Skeletal muscle cell (primary cell): Measurements from ENCODE around the gene ZNF384.

Experiments used
- DNase-seq: peaks from one replicate; pipeline ENCODE4 v3.0.0-alpha.2; 2010; ENCODE audit warnings: low read depth
- H3K4me3 ChIP-seq: 2 replicates; pipeline ENCODE4 v1.5.1; 2011; ENCODE audit warnings: low read depth, mild to moderate bottlenecking, control low read depth, low read length, moderate library complexity

ZNF384 gene

DNA sequence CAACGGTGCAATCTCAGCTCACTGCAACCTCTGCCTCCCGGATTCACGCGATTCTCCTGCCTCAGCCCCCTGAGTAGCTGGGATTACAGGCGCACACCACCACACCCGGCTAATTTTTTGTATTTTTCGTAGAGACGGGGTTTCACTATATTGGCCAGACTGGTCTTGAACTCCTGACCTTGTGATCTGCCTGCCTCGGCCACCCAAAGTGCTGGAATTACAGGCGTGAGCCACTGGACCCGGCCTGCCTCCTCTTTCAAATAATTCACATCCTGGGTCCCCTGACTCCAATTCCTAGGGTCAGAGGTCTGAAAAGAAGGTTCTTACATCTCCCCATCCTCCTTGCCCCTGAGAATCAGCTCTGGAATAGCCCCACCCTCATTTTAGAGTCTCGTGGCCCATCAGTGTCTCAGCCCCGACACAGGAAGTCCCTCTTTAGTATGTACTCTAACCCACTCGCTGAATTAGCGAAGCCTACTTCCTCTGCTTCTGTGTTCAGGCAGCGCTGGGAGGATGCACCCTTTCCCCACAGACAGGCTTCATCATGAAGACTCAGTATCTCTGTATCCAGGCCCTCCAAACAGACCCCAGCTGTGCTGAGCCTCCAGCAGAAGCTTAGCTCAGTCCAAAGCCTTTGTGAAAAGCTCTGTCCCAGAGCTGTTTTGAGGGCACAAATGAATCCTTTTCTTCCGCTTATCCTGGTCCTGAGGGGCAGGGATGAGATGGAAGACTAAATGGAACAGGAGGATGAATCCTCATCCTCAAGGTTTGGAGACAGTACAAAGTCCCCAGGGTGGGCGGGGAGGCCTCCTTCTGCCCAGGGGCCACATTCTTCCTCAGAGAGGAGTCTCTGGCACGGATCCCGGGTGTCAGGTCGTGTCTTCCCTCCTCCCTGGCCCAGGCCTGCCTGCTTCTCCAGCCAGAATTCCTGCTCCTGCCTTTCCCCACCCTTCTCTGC is 56.9 kb downstream of the ZNF384 start:
- DNase-seq = no peak
- H3K4me3 ChIP-seq = no peak overlapping the region

DNA sequence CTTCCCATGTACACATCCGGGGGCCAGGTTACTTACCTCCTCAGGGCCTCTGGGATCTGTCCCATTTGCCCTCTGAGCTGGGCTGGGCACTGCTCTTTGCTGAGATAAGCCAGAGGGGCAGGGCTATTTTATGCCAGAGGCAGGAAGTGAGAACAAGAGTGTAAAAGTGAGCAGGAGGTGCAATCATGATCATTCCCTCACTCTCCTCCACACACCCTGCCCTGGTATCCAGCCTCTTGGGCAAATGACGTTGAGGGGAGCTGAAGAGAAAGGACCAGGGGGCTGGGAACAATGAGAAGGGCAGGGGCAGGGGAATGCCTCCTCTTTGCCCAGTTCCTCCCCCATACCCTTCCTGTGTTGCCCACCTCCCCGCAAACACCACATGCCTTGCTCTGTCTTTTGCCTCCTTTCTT is 57.6 kb downstream of the ZNF384 start:
- no peak overlapping the region for H3K4me3 ChIP-seq
- DNase-seq = no peak

DNA sequence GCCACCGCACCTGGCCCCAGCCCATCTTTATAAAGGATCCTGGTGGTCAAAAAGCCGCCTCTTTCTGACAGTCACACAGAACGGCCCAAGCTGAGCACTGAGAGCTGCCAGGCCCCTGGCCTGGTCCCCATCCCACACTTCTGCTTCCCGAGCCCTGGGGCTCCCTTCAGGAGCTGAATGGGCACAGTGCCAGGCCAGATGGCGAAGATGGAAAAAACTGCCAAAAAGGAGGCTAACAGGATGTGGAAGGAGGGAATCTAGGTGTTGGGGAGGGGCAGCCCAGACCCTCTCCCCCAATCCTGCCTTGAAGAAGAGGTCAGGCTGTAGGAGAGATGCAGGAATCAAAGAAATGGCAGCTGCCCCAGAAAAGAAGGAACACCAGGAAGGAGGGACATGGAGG is 58.4 kb downstream of the ZNF384 start:
- no peak overlapping the region for H3K4me3 ChIP-seq
- DNase-seq = no peak

DNA sequence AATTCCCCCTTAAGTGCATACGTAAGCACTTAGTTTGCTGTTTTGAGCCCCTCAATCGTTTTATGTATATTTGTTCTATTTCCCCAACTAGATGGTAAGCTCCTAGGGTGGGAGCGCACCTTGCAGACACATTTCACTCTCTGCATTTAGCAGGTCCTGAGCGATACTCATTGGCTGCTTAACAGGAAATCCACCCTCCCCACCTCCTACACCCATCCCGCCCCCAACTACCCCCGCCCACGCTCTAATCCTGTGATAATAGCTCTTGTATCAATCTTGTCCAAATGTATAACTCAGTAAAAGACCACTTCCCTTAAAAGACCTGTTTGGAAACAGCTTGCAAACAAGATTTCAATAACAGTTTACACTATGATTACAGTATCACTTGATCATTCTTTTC is 61.6 kb downstream of the ZNF384 start:
- H3K4me3 ChIP-seq = no peak overlapping the region
- no peak for DNase-seq

DNA sequence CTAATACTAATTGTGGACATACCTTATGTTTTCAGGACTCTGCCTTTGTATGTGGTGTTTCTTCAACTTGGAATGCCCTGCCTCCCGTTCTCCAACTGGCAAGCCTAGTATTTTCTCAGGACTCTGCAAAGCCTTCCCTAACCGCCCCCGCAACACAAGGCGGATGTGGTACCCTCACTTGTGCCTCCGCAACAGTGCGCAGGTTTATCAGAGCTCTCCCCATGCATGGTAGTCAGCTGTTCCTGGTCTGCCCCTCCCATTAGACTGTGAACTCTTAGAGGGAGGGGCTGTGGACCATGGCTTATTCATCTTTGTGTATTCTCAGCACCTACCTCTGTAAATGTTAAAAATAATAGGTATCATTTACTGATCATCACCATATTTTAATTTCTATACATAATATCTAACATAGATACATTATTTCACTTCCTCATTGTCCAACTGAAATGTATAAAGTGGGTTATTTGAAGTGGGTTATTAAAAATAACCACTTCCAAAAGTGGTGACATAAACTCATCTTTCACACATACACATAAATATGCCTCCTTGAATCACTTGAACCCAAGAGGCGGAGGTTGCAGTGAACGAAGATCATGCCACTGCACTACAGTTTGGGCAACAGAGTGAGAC is 62.4 kb downstream of the ZNF384 start:
- H3K4me3 ChIP-seq = no peak overlapping the region
- DNase-seq = no peak

DNA sequence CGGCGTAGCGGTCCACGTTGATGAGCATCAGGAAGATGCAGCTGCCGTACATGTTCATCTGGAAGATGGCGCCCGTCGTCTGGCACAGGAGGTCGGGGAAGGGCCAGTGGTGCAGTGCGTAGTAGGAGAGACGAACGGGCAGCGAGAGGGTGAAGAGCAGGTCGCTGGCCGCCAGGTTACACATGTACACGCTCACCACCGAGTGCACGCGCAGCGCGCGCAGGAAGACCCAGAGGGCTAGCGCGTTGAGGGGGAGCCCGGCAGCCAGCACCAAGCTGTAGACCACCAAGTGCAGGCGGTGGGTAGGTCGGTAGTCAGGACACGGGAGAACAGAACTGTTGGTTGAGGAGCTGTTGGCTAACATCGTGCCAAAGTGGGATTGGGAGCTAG is 68.3 kb downstream of the ZNF384 start:
- H3K4me3 ChIP-seq = no peak overlapping the region
- DNase-seq = no peak

DNA sequence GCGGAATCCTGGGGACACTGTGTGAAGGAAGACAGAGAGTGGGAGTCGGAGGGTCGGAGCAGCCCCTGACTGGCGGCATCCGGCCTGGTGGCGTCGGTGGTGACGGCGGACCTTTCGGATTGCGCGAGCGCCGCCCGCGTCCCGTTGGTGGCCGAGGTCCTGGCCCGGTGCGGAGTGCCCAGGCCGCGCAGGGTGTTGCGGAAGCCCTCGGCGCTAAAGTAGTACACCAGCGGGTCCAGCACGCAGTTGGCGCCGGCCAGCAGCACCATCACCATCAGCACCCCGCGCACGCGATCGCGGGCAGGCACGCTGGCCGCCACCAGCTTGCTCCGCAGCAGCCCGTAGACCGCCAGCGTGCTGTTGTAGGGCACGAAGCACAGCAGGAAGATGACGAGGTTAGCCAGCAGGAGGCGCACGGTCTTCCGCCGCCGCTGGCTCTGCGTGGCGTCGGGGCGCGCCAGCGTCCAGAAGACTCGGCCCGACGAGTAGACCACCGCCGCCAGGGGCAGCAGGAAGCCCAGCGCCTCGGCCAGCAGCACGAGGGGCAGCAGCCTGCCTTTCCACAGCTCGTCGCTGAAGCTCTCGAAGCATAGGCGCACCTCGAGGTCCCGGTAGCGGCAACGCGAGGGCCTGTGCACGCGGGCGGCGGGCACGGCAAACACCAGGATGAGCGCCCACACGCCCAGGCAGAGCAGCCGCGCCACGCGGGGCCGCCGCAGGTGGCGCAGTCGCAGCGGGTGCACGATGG is 68.9 kb downstream of the ZNF384 start:
- DNase-seq = no peak
- H3K4me3 ChIP-seq = peak overlapping the region; percentile 13

DNA sequence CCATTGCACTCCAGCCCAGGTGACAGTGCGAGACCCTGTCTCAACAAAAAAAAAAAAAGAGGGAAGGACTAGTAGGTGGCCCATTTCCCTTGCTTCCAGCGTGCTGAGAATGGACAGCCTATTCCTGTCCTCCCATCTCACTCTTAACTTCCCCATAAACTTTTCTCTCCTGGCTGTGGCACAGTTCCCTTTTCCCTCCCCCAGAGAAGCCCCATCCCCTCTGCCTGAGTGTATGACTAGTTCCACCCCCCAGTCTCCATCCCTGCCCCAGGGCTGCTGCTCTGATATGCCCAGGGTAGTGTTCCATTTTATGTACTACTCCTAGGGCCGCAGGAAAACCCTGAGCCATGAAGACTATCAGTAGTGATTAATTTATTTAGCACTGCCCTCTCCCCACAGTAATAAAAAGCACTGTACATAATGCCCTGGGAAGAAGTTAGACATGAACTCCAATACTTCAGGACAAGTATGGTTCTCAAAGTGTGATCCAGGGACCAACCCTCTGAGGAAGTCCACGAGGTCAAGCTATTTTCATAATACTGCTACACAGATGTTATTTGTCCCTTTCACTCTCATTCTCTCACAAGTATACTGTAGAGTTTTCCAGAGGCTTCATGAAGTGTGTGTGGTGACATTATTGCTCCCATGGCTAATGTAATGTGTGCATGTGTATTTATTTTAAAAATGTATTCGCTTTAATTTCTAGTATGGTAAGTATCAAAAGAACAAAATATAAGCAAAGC is 70.5 kb downstream of the ZNF384 start:
- H3K4me3 ChIP-seq = no peak overlapping the region
- DNase-seq = no peak
